HG03439 (cell line): ENCODE results near the gene IL17B.

Source experiments
- ATAC-seq: cut with Tn5 transposase; IDR thresholded peaks from one replicate; pipeline ENCODE4 v1.9.1; 2021; ENCODE audit warnings: mild to moderate bottlenecking, moderate library complexity; ENCODE audit not compliant: unreplicated experiment

Gene IL17B

DNA sequence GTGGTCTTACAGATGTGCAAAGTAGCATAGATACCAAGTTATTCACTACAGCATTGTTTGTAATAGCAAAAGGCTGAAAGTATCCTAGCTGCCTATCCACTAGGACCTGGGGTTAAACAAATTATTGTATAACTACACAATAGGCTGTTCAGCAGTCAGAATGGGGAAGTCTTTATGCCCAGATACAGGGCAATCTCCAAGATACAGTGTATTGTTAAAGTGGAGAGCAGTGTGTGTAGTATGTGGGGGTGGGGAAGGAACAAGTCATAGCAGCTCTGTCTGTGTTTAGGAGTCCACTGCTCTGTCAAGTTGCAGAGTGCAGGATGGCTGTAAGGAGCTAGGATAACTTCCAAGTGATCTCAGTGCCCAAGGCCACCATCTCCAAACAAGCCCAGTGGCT lies 15.7 kb downstream of the IL17B start:
- ATAC-seq = no peak

DNA sequence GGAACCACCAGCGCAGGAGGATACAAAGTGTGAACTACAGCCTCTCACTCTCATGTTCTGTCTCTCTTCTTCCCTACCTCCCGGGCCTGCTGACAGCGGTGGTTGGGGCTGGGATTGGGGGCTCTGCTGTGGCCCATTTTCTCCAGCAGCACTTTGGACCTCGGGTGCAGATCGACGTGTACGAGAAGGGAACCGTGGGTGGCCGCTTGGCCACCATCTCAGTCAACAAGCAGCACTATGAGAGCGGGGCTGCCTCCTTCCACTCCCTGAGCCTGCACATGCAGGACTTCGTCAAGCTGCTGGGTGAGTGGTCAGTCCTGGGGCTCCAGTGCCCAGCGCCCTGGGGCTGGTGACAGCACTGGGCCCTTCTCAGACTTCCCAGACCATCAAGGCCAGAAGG lies 16.6 kb downstream of the IL17B start:
- no peak for ATAC-seq

DNA sequence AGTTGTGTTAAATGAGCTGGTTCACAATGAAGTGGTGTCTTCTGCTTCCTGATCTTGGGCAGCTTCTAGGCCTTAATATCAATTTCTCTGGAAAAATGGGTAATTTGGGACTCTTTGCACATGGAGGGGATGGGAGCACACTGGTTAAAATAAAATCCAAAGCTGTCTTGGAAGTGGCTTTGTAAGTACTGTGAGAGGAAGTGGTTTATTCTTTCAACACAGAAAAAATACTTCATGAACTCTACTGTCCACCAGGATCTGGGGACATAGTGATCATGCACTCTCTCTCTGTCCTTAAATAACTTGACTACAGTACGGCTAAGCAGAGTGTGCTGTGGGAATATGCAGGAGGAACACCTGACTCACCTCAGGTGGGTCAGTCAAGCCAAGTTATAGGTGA lies 18.8 kb downstream of the IL17B start:
- ATAC-seq = no peak

DNA sequence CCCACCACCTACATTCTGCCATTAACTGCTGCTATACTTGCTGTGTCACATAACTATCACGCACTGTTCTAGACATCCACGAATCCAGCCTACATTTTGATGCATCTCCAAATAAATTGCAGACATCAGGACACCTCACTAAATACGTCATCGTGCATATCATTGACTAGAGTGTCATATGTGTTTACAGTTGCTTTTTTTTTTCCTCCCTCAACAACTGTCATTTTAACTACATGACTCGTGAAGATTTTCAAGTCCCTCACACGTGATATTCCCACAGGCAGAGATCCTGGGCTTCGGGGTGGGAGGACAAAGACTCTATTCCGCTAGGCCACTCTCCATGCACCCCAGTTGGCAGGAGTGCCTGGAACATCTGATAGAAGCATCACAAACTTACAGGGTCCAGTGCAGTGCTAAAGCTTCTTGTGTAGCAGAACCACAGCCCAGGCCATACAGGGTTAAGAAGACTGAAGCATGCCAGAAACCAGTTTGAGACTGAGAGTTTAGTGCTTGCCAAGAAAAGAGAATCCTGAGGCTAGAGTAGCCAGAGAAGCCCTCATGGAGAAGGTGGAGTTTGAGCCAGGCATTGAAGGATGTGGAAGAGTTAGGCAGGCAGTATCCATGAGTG lies 20.1 kb downstream of the IL17B start:
- no peak for ATAC-seq

DNA sequence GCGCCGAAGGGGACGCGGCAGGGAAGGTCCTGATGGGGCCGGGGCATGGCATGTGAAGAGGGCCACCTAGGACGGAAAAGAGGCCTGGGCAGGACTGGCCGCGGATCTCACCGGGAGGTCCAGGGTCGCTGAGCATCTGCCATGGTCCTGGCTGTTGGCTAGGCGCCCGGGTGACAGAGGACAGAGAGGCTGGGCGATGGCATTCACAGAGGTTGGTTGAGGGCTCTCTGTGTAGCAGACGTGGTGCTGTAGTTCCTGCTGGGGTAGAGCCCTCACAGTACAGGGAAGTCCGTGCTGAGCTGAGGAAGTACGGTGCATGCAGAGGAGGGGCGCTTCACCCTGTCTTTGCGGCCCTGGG lies 20.8 kb downstream of the IL17B start:
- peak; percentile 5 for ATAC-seq

DNA sequence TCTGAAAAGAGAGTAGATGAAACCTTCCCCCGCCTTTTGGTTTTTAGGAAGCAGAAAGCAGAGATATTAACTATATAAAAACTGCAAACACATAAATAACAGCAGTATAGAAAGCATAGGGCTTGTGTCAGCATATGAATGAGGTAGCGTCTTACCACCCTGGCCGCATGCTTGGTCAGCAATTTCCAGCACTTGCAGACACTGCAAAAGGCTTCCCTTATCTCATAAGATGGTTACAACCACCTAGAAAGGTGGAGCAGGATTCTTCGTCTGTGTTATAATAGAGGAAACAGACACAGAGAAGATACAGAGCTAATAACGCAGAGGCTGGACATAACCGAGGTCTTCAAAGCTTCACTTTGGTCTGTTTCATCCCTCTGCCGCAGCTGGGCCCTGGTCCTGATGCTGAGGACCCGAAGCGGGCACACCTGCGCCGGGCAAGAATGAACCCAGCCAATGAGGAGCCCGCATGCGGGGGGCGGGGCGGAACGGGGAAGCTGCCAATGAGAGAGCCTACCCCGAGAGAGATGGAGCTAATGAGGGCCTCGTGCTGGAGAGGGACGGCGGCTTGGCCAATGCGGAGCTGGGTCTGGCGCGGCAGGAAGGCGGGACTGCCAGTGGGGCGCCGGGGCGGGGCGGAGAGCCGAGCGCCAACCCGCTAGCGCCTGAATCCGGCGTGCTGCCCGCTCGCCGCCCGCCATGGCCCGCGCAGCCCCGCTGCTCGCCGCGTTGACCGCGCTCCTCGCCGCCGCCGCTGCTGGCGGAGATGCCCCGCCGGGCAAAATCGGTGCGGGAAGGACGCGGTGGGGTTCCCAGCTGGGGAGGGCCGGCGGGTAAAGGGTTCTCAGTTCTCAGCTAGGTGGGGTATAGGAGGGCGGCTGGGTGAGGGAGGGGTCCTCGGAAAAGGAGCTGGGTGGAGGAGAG lies 21.5 kb downstream of the IL17B start, which contains the start of gene PCYOX1L:
Gene PCYOX1L, plus strand, starts transcription at position 677 of the 924 bp plus-strand sequence. Its CDS starts 23 bp downstream, at position 700.
- peak; percentile 99 for ATAC-seq

DNA sequence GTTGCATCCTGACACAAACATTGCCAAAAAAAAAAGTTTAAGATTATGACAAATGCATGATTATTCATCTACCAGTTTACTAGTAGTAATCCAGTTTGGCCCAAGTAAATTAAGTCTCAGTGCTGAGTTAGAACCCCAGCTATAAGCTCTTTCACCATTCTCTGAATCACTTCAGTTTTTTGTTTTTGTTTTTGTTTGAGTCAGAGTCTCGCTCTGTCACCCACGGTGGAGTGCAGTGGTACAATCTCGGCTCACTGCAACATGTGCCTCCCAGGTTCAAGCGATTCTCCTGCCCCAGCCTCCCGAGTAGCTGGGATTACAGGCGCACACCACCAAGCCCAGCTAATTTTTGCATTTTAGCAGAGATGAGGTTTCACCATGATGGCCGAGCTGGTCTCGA lies 22.7 kb downstream of the IL17B start:
- ATAC-seq = no peak

DNA sequence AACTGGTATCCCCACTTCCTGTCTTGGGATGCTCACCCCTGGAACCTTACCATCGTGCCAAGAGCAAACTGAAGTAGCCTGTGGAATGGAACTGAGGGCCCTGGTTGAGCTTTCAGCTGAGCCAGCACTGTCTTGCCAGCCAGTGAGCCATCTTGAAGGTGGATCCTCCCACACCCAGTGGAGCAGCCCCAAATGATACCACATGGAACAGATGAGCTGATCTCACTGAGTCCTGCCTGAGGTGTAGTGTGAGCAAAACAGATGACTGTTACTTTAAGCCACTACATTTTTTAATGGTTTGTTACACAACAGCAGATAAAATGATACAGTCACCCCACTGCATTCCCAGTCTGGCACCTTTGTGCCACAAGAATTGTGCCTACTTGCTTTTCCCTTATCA lies 23.4 kb downstream of the IL17B start:
- ATAC-seq = no peak

DNA sequence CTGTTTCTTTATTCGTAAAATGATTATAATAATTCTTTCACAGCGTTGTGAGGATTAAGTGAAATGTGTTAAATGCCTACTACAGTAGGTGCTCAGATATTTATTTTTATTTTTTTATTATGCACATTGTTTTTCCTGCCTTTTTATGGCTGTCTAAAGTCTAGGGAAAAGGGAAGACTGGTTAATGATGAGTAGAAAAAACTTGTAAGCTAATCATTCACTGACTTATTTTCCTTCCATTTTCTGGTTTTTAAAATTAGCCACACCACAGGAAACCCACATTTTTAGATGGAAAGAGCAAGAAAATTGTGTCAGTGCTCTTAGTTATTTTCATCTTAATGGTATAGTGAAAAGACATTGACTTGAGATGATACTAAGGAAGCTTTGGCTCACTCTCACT lies 25.2 kb downstream of the IL17B start:
- no peak for ATAC-seq

DNA sequence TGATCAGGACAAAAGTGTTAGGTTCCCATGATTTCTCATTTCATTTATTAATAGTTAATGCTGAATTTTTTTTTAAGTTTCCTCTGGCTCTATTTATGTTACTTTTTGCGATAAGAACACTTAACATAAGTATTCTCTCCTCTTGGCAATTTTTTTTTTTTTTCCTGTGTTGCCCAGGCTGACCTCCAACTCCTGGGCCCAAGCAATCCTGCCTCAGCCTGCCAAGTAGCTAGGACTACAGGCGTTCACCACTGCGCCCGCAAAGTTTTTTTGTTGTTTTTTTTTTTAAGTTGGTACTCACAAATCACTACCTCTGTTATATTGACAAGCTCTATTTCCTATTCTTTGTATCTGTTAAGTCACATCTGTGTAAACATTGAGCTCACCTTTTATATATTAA lies 26.9 kb downstream of the IL17B start:
- no peak for ATAC-seq

DNA sequence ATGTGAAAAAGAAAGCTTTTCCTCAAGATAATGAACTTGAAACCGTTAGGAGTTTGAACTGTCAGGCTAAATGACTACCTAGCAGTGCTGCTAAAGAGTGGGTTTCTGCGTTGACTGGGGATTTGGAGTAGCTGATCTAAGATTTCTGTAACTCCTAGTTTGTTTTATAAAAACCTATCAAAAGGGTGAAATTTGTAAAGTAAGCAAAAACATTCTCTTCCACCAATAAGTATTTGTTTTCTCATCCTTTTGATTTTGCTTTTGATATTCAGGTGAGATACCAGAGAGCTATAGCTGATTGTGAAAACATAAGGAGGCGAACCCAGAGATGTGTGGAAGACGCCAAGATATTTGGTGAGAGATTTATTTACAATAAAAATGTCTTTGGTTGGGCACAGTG lies 29.7 kb downstream of the IL17B start:
- ATAC-seq = no peak

DNA sequence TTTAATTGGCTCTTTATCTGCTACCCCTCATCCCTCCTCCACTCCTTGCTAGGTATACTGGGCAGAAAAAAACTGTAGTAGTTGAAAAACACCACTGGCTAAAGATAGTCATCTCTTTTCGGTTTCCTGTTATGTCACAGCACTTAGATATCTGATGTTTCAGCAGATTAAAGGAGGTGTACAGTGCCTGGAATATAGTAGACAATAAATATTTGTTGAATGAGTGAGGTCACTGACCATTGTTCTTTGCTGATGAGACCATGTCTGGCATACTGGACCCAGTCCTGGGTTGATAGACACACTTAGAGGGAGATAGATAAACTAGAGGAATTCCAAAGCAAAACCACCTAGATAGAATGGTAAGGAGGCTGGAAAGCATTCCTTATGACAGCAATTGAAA lies 30.6 kb downstream of the IL17B start:
- ATAC-seq = no peak

DNA sequence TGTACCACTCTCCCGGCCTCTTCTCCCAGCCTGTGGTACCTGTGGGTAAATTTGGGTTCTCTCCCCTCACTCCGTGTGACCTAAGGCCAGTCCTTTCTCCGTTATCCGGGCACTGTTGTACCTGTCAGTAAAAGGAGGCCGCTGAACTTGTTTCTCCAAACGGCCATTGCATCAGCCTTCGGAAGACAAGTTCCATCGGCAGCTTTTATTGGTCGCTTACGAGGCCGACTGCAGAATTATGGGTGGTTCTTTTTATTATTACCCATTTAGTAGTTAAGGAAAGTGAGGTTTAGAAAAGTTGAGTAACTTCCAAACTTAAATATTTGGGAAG lies 33.2 kb downstream of the IL17B start:
- peak; percentile 20 for ATAC-seq

DNA sequence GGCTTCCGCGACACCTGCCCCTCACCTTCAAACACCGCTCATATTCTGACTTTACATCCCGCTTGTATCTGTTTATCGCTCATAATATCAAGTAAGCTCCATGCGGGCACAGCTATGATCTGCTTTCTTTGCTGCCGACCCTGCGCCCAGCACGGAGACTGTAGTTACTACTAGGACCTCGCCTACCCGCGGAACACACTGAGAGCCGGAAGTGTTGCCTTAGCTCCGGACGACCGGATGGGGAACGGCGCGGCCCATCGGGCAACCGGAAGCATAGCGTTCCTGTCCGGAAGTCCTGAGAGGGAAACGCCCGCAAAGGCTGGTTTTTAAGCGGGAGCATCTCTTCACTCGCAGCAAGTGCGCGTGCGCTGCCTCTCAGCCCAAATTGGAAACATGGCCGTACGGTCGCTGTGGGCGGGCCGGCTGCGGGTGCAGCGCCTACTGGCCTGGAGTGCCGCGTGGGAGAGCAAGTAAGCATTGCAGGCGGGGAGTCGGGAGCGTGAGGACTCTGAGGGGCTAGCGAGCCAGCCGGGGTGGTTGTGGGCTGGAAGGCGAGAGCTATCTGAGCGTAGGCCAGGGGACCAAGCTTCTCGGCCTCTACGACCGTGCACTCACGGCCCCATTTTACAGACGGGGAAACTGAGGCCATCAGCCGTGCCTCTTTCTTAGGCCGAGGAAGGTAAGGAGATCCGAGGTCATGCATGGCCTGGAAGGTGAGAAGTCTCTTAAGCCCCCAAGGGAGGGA lies 33.8 kb downstream of the IL17B start, which contains the start of gene GRPEL2:
Gene GRPEL2, plus strand, starts transcription at position 353 of the 745 bp plus-strand sequence. Its CDS starts 41 bp downstream, at position 394.
- peak; percentile 97 for ATAC-seq

DNA sequence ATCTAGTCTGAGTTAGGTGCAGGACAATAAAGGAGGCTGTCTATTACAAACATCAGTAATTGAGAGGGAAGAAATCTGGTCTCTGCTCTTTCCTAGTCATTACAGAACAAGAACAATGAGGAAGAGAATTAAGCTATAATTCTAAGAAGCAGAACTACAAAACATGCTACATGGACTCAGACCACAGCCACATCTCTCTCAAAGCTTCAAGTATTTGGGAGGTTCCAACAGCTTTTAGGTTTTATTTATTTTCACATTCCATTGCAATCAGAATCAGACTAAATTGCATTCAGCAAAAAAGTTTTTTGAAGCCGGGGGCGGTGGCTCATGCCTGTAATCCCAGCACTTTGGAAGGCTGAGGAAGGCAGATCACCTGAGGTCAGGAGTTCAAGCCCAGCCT lies 34.9 kb downstream of the IL17B start:
- no peak for ATAC-seq

DNA sequence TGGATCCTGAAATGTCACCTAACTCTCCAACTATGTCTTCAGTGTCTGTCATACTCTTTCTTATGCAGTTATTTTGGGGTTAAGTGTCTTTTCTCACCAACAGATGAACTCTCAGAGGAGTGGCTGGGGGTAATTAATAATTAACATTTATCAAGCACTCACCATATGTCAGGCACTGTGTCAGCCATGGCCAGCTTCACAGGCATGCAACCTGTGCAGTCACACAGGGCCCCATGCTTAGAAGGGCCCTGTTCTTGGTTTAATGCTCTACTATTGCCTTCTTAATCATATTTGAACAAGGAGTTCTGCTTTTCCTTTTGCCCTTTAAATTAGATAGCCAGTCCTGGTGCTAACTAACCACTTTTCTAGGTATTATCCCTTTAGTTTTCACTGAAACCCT lies 37.2 kb downstream of the IL17B start:
- no peak for ATAC-seq

DNA sequence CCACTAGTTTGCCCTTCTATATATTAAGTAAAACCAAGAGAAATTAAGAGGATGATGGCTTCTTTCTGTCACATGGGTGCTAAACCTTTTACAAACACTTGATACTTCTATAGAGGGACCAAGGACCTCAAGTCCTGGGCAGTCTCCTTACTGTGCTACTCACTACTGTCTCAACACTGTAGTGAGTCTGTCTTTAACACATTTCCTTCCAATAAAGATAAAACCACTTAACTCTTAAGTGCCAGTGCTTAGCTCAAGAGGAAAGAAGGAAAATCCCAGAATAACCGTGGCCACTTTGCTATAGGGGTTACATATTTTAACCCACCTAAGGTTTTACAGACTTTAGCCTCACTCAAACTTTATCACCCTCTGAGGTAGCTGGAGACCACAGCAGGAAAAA lies 38.2 kb downstream of the IL17B start:
- ATAC-seq = no peak

DNA sequence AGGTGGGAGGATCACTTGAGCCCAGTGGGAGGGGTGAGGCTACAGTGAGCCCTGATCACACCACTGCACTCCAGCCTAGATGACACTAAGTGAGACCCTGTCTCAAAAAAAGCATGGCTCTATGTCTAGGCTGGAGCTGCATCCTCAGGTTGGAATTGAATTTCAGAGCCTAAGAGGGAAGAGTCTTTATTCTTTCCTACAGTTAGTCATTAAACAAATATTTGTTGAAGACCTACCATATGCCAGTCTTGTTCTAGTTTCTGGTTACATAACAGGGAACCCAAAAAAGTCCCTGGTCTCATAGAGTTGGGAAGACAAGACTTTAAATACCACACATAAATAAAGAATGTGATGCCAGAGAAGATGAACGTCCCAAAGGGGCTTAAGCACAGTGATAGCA lies 40.7 kb downstream of the IL17B start:
- ATAC-seq = no peak

DNA sequence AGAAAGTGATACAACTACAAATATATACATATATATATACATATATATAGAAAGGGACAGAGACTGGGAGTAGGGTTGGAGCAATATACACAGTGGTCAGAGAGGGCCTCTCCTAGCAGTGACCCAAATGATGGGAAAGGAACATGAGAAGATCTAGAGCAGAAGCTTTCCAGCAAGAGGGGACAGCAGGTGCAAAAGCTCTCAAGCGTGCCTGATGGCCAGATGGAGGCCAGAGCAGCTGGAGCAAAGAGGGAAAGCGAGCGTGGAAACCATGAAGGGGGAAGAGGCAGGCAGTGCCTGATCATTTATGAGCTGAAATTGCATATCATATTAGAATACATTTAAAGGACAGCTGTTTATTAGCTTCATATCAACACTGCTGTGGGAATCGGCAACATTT lies 41.4 kb downstream of the IL17B start:
- no peak for ATAC-seq

DNA sequence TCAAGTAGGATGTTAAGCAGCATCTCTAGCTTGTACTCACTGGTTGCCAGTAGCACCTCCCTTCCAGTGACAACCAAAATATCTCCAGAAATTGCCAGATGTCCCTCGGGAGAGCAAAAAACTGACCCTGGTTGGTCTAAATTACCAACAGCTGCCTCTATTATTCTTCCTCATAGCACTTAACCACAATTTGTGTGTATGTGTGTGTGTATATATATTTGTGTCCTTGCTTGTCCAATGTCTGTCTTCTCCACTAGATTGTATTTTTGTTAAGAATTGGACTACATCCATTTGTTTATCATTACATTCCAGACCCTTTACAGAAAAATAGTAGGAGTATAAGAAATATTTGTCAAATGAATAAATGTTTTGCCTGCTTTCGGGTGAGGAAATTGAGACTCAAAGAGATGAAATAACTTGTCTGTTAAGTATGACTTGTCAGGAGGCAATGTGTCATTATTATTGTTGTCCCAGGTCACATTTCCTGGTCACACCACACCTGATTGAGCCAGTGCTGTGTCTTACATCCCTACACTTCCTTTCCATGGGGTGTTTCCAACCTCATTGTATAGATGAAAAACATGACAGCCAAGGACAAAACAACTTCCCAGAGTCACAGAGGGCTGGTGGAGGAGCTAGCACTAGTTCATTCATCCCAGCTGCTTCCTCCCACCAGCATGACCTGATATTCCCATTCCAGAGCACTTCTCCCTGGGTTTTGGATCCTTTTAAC lies 45.2 kb downstream of the IL17B start:
- no peak for ATAC-seq

DNA sequence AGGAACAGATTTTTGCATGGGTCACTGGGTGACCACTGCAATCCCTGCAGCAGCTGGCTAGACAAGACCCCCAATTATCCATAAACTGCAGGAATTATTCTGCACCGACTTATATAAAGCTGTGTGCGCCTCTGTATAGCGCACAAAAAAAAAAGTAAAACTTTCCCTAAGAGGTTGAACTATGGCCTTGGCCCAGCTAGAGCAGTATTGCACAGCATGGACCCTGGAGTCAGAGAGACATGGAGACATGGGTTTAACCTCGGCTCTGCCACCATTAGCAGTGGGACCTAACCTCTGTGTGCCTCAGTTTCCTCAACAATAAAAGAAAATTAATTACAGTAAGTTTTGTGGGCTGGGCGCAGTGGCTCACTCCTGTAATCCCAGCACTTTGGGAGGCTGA lies 50.9 kb downstream of the IL17B start:
- no peak for ATAC-seq
